Amniotic epithelial cell (primary cell): ENCODE data around the gene ZNF699.
A peak's percentile ranks its signal among the peaks of the same experiment; 100 is the strongest.
"Not testable (repeated sequence)": the region's sequence is repeated elsewhere in the genome, so short reads cannot be mapped to it uniquely, and the experiment has no call there.

ENCODE experiments used
- DNase-seq: peaks from one replicate; pipeline ENCODE4 v3.0.0-alpha.2; 2010; ENCODE audit warnings: low read depth

ZNF699 gene

GRCh38 chr19:9309139-9309973 lies at the start of gene ZNF699:
Gene ZNF699 (minus strand): TSS chr19:9309838. CDS start chr19:9305119, 4,719 bp downstream.
- DNase-seq = peak; percentile 94

- no peak for DNase-seq
Observed at GRCh38 chr19:9354651-9355050, 45.0 kb upstream of the ZNF699 start.

- no peak for DNase-seq
Observed at GRCh38 chr19:9353011-9353410, 43.4 kb upstream of the ZNF699 start.

GRCh38 chr19:9352505-9352904 lies 42.9 kb upstream of the ZNF699 start:
- no peak for DNase-seq

GRCh38 chr19:9348671-9349070 lies 39.0 kb upstream of the ZNF699 start:
- no peak for DNase-seq

- DNase-seq = no peak
Observed at GRCh38 chr19:9348253-9348652, 38.6 kb upstream of the ZNF699 start.

GRCh38 chr19:9345005-9345404 lies 35.4 kb upstream of the ZNF699 start:
- DNase-seq = no peak

- DNase-seq = peak; percentile 1
Observed at GRCh38 chr19:9342610-9343304, 33.1 kb upstream of the ZNF699 start.

- DNase-seq = peak; percentile 5
Observed at GRCh38 chr19:9329999-9330398, 20.4 kb upstream of the ZNF699 start.

- DNase-seq = no peak
Observed at GRCh38 chr19:9324584-9324962, 14.9 kb upstream of the ZNF699 start.

- DNase-seq = peak; percentile 84
Observed at GRCh38 chr19:9323919-9324583, 14.4 kb upstream of the ZNF699 start, which contains the start of gene ZNF559. Gene ZNF559 (plus strand): TSS chr19:9324179. CDS start chr19:9338550, 14,371 bp downstream.

- DNase-seq = peak; percentile 81
Observed at GRCh38 chr19:9323557-9323918, 13.9 kb upstream of the ZNF699 start.

- DNase-seq = not testable (repeated sequence)
Observed at GRCh38 chr19:9322201-9322600, 12.6 kb upstream of the ZNF699 start.

- DNase-seq = not testable (repeated sequence)
Observed at GRCh38 chr19:9321756-9322155, 12.1 kb upstream of the ZNF699 start.

- DNase-seq = no peak
Observed at GRCh38 chr19:9321338-9321737, 11.7 kb upstream of the ZNF699 start.

GRCh38 chr19:9313756-9314155 lies 4.1 kb upstream of the ZNF699 start:
- no peak for DNase-seq

GRCh38 chr19:9309974-9310446 lies 372 bp upstream of the ZNF699 start:
- no peak for DNase-seq

- DNase-seq = no peak
Observed at GRCh38 chr19:9308091-9308770, 1.4 kb downstream of the ZNF699 start.

GRCh38 chr19:9306443-9306842 lies 3.2 kb downstream of the ZNF699 start:
- DNase-seq = peak; percentile 79

- DNase-seq = peak; percentile 5
Observed at GRCh38 chr19:9296336-9296735, 13.3 kb downstream of the ZNF699 start.

- peak; percentile 20 for DNase-seq
Observed at GRCh38 chr19:9295411-9295849, 14.2 kb downstream of the ZNF699 start.
